HepG2 (cell line): Measurements from ENCODE around the gene DTNB. TPM values are rescaled to one million over a fixed set of nuclear protein-coding genes. Genes with fewer than 3 reads are reported as not detected.
A peak's percentile ranks its signal among the peaks of the same experiment; 100 is the strongest.

ENCODE experiments used
- ATF7-NPFF ChIP-seq: sonication (generic); formaldehyde crosslinking; IDR thresholded peaks from 2 replicates; pipeline ENCODE4 v1.8.1; 2023; ENCODE audit warnings: mild to moderate bottlenecking, low read depth, missing genetic modification reagents, moderate library complexity
- GZF1 ChIP-seq: sonication (generic); formaldehyde crosslinking; IDR thresholded peaks from 2 replicates; pipeline ENCODE4 v1.5.1; 2020; ENCODE audit warnings: mild to moderate bottlenecking, missing genetic modification reagents
- HIVEP1 ChIP-seq: sonication (generic); formaldehyde crosslinking; IDR thresholded peaks from 2 replicates; pipeline ENCODE4 v1.4.0; 2020; ENCODE audit warnings: mild to moderate bottlenecking, missing genetic modification reagents
- RFX3 ChIP-seq: IDR thresholded peaks from 2 replicates; pipeline ENCODE4 v1.6.1; 2016; ENCODE audit warnings: missing biosample characterization, missing genetic modification reagents
- ZNF230 ChIP-seq: sonication (generic); formaldehyde crosslinking; IDR thresholded peaks from 2 replicates; pipeline ENCODE4 v1.4.0; 2020; ENCODE audit warnings: mild to moderate bottlenecking, missing genetic modification reagents
- ZNF350 ChIP-seq: sonication (generic); formaldehyde crosslinking; IDR thresholded peaks from 2 replicates; pipeline ENCODE4 v1.4.0; 2020; ENCODE audit warnings: mild to moderate bottlenecking, low read depth, missing genetic modification reagents, borderline replicate concordance
- ZNF543 ChIP-seq: sonication (generic); formaldehyde crosslinking; IDR thresholded peaks from 2 replicates; pipeline ENCODE4 v1.4.0; 2020; ENCODE audit warnings: mild to moderate bottlenecking, missing genetic modification reagents
- ZNF788 ChIP-seq: sonication (generic); formaldehyde crosslinking; IDR thresholded peaks from 2 replicates; pipeline ENCODE4 v1.5.0; 2020; ENCODE audit warnings: mild to moderate bottlenecking, missing genetic modification reagents, borderline replicate concordance
- ZNF879 ChIP-seq: sonication (generic); formaldehyde crosslinking; IDR thresholded peaks from 2 replicates; pipeline ENCODE4 v1.8.1; 2023; ENCODE audit warnings: missing genetic modification reagents
- ZZZ3 ChIP-seq: sonication (generic); formaldehyde crosslinking; IDR thresholded peaks from 2 replicates; pipeline ENCODE4 v1.4.0; 2020; ENCODE audit warnings: missing genetic modification reagents, mild to moderate bottlenecking, borderline replicate concordance
- polyA plus RNA-seq, 8 experiments: library from polyadenylated mRNA; depleted of rRNA in 3 of 8; stranded (reverse) in 7 of 8; unstranded in 1 of 8; fragments of >200 nt; fragmentation: Illumina TruSeq in 4 of 8; extraction: Trizol in 4 of 8; gene quantifications; 2 replicates each; pipeline versions ENCODE4 v1.2.1 to v1.2.3, GENCODE V29; 2011 to 2016; ENCODE audit warnings: low read depth in 4 of 8, missing spikeins in 1 of 8, mixed read lengths in 1 of 8; ENCODE audit not compliant: insufficient read depth in 1 of 8
- total RNA-seq, 5 experiments: library from RNA; depleted of rRNA; stranded (reverse); fragments of >200 nt; fragmentation: Illumina TruSeq; extraction: Trizol; gene quantifications; 2 replicates each; pipeline ENCODE4 v1.2.3, GENCODE V29; 2016; ENCODE audit warnings: low read depth in 1 of 5
- TF ChIP-seq, protein P1 (sequence below): sonication (generic); formaldehyde crosslinking; IDR thresholded peaks from 2 replicates; pipeline ENCODE4 v1.9.0; 2021; ENCODE audit warnings: mild to moderate bottlenecking, missing genetic modification reagents
- TF ChIP-seq, protein P2 (sequence below): sonication (generic); formaldehyde crosslinking; IDR thresholded peaks from 2 replicates; pipeline ENCODE4 v1.4.0; 2020; ENCODE audit warnings: missing genetic modification reagents
- TF ChIP-seq, protein P3 (sequence below): sonication (generic); formaldehyde crosslinking; IDR thresholded peaks from 2 replicates; pipeline ENCODE4 v1.4.0; 2020; ENCODE audit warnings: mild to moderate bottlenecking, missing genetic modification reagents, borderline replicate concordance

The DTNB gene
- total and polyA plus RNA-seq, 2 of the 13 experiments (the other 11 are each of a cell fraction or from before 2014, with no cell fraction given) = 14.4 to 23.9 TPM

DNA sequence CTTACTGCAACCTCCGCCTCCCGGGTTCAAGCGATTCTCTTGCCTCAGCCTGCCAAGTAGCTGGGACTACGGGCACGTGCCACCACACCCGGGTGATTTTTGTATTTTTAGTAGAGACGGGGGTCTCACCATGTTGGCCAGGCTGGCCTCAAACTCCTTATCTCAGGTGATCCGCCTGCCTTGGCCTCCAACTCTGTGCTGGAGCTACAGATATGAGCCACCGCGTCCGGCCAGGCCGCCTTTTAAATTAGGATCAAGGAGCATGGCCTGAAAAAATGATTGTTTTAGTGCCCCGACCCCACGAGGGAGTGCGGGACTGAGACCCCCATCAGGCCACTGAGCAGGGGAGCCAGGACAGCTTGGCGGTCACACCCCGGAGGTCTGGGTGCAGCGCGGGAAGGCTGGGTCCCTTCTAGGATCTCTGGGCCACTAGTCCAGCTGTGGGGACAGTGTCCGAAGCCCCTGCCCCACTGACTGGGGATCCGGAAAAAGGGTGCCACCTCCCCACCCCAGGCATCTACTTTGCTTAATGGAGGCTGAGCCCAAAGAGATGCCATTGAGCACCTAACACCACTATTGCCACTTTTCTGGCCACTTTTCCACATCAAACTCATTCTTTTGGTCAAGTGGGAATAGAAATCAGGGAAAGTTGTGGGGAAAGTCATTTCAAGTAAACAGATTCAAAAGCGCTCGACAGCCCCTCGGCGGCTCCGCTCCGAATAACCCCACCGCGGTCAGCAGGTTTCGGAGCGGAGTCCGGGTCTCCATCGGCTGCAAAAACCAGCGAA is 311.9 kb downstream of the DTNB start (continued):
- TF ChIP-seq, protein P1, sequence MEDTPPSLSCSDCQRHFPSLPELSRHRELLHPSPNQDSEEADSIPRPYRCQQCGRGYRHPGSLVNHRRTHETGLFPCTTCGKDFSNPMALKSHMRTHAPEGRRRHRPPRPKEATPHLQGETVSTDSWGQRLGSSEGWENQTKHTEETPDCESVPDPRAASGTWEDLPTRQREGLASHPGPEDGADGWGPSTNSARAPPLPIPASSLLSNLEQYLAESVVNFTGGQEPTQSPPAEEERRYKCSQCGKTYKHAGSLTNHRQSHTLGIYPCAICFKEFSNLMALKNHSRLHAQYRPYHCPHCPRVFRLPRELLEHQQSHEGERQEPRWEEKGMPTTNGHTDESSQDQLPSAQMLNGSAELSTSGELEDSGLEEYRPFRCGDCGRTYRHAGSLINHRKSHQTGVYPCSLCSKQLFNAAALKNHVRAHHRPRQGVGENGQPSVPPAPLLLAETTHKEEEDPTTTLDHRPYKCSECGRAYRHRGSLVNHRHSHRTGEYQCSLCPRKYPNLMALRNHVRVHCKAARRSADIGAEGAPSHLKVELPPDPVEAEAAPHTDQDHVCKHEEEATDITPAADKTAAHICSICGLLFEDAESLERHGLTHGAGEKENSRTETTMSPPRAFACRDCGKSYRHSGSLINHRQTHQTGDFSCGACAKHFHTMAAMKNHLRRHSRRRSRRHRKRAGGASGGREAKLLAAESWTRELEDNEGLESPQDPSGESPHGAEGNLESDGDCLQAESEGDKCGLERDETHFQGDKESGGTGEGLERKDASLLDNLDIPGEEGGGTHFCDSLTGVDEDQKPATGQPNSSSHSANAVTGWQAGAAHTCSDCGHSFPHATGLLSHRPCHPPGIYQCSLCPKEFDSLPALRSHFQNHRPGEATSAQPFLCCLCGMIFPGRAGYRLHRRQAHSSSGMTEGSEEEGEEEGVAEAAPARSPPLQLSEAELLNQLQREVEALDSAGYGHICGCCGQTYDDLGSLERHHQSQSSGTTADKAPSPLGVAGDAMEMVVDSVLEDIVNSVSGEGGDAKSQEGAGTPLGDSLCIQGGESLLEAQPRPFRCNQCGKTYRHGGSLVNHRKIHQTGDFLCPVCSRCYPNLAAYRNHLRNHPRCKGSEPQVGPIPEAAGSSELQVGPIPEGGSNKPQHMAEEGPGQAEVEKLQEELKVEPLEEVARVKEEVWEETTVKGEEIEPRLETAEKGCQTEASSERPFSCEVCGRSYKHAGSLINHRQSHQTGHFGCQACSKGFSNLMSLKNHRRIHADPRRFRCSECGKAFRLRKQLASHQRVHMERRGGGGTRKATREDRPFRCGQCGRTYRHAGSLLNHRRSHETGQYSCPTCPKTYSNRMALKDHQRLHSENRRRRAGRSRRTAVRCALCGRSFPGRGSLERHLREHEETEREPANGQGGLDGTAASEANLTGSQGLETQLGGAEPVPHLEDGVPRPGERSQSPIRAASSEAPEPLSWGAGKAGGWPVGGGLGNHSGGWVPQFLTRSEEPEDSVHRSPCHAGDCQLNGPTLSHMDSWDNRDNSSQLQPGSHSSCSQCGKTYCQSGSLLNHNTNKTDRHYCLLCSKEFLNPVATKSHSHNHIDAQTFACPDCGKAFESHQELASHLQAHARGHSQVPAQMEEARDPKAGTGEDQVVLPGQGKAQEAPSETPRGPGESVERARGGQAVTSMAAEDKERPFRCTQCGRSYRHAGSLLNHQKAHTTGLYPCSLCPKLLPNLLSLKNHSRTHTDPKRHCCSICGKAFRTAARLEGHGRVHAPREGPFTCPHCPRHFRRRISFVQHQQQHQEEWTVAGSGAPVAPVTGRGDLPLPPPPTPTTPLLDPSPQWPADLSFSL (CRISPR knock-in tag) = 0 out of 2 replicates have a peak, but pooled peaks have one; percentile 13
- TF ChIP-seq GZF1 = no peak
- TF ChIP-seq ZNF788 (CRISPR knock-in tag) = 0 out of 2 replicates have a peak, but pooled peaks have one; percentile 33
- TF ChIP-seq, protein P2, sequence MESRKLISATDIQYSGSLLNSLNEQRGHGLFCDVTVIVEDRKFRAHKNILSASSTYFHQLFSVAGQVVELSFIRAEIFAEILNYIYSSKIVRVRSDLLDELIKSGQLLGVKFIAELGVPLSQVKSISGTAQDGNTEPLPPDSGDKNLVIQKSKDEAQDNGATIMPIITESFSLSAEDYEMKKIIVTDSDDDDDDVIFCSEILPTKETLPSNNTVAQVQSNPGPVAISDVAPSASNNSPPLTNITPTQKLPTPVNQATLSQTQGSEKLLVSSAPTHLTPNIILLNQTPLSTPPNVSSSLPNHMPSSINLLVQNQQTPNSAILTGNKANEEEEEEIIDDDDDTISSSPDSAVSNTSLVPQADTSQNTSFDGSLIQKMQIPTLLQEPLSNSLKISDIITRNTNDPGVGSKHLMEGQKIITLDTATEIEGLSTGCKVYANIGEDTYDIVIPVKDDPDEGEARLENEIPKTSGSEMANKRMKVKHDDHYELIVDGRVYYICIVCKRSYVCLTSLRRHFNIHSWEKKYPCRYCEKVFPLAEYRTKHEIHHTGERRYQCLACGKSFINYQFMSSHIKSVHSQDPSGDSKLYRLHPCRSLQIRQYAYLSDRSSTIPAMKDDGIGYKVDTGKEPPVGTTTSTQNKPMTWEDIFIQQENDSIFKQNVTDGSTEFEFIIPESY (CRISPR knock-in tag) = 0 out of 2 replicates have a peak, but pooled peaks have one; percentile 13
- TF ChIP-seq, protein P3, sequence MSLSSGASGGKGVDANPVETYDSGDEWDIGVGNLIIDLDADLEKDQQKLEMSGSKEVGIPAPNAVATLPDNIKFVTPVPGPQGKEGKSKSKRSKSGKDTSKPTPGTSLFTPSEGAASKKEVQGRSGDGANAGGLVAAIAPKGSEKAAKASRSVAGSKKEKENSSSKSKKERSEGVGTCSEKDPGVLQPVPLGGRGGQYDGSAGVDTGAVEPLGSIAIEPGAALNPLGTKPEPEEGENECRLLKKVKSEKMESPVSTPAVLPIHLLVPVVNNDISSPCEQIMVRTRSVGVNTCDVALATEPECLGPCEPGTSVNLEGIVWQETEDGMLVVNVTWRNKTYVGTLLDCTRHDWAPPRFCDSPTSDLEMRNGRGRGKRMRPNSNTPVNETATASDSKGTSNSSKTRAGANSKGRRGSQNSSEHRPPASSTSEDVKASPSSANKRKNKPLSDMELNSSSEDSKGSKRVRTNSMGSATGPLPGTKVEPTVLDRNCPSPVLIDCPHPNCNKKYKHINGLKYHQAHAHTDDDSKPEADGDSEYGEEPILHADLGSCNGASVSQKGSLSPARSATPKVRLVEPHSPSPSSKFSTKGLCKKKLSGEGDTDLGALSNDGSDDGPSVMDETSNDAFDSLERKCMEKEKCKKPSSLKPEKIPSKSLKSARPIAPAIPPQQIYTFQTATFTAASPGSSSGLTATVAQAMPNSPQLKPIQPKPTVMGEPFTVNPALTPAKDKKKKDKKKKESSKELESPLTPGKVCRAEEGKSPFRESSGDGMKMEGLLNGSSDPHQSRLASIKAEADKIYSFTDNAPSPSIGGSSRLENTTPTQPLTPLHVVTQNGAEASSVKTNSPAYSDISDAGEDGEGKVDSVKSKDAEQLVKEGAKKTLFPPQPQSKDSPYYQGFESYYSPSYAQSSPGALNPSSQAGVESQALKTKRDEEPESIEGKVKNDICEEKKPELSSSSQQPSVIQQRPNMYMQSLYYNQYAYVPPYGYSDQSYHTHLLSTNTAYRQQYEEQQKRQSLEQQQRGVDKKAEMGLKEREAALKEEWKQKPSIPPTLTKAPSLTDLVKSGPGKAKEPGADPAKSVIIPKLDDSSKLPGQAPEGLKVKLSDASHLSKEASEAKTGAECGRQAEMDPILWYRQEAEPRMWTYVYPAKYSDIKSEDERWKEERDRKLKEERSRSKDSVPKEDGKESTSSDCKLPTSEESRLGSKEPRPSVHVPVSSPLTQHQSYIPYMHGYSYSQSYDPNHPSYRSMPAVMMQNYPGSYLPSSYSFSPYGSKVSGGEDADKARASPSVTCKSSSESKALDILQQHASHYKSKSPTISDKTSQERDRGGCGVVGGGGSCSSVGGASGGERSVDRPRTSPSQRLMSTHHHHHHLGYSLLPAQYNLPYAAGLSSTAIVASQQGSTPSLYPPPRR (CRISPR knock-in tag) = no peak
- TF ChIP-seq ZZZ3 = 0 out of 2 replicates have a peak, but pooled peaks have one; percentile 56
- TF ChIP-seq ZNF230 = peak; percentile 62; the same call in 1 of the 2 replicates
- no peak for TF ChIP-seq ZNF879 (CRISPR knock-in tag)
- TF ChIP-seq HIVEP1 (CRISPR knock-in tag) = 0 out of 2 replicates have a peak, but pooled peaks have one; percentile 28
- TF ChIP-seq RFX3 = no peak
- 0 out of 2 replicates have a peak, but pooled peaks have one; percentile 25 for TF ChIP-seq ZNF350 (CRISPR knock-in tag)
- 0 out of 2 replicates have a peak, but pooled peaks have one; percentile 10 for TF ChIP-seq ATF7-NPFF
- TF ChIP-seq ZNF543 (CRISPR knock-in tag) = 0 out of 2 replicates have a peak, but pooled peaks have one; percentile 52
